Esophagus muscularis mucosa (tissue), 4 donors: ENCODE measurements around the gene SCNN1B.

ENCODE experiments used
- EP300 ChIP-seq: sonication (generic); formaldehyde crosslinking; IDR thresholded peaks from one replicate; pipeline ENCODE4 v1.6.1; 2017; ENCODE audit warnings: antibody characterized with exemption
- POLR2A ChIP-seq: fragments of 450-650 bp; IDR thresholded peaks from one replicate; pipeline ENCODE4 v1.6.1; 2017; ENCODE audit warnings: antibody characterized with exemption, moderate library complexity, mild to moderate bottlenecking, low read depth
- POLR2AphosphoS5 ChIP-seq, 2 donors: sonication (generic); formaldehyde crosslinking; IDR thresholded peaks; one replicate each; pipeline ENCODE4 v1.6.1; 2017; ENCODE audit warnings: antibody characterized with exemption in 2 of 2
- TF ChIP-seq, protein P1 (sequence below), 3 experiments: fragments of 200-600 bp in 2 of 3; fragments of 450-650 bp in 1 of 3; sonication (generic) in 2 of 3; IDR thresholded peaks; one replicate each; pipeline ENCODE4 v1.5.1; 2017 to 2019; ENCODE audit warnings: antibody characterized with exemption in 3 of 3, mild to moderate bottlenecking in 2 of 3, moderate library complexity in 1 of 3

- TF ChIP-seq POLR2A (no peak), POLR2AphosphoS5 (IDR thresholded peaks at IDR 0.05) (no peak), EP300 (no peak)
- TF ChIP-seq, protein P1, sequence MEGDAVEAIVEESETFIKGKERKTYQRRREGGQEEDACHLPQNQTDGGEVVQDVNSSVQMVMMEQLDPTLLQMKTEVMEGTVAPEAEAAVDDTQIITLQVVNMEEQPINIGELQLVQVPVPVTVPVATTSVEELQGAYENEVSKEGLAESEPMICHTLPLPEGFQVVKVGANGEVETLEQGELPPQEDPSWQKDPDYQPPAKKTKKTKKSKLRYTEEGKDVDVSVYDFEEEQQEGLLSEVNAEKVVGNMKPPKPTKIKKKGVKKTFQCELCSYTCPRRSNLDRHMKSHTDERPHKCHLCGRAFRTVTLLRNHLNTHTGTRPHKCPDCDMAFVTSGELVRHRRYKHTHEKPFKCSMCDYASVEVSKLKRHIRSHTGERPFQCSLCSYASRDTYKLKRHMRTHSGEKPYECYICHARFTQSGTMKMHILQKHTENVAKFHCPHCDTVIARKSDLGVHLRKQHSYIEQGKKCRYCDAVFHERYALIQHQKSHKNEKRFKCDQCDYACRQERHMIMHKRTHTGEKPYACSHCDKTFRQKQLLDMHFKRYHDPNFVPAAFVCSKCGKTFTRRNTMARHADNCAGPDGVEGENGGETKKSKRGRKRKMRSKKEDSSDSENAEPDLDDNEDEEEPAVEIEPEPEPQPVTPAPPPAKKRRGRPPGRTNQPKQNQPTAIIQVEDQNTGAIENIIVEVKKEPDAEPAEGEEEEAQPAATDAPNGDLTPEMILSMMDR (IDR thresholded peaks at IDR 0.05): no peak
These were observed 52.1 kb downstream of the SCNN1B start for GRCh38 chr16:23354246-23354645.
